ENCODE results near the gene TESK1. TPM values are rescaled to one million over a fixed set of nuclear protein-coding genes. Genes with fewer than 3 reads are reported as not detected.

Gene TESK1
- total and polyA plus RNA-seq, 2 of the 8 experiments (the other 6 are each of a cell fraction or from before 2014, with no cell fraction given), result 13.5 to 13.9 TPM

- Histone ChIP-seq H3K23ac (ENCODE audit: insufficient read length) (no peak overlapping the region), H2AFZ (ENCODE audit: low read length) (no peak overlapping the region), H4K91ac (replicated peaks; ENCODE audit: insufficient read length, low read length) (no peak overlapping the region), H2BK15ac (ENCODE audit: low read length) (no peak overlapping the region), H3K36me3 (ENCODE audit: control insufficient read depth in 2 of 4, insufficient read depth in 4 of 4, low read length in 3 of 4) (peaks cover 3 to 12% (median 9%) of the 10 kb centered on the region in 4 experiments; a peak in 5 of 8 replicates), H3K9ac (replicated peaks in 1 of 4; ENCODE audit: extremely low read depth in 1 of 4, low read depth in 3 of 4, low read length in 3 of 4) (no peak overlapping the region), H3K14ac (ENCODE audit: insufficient read length) (no peak overlapping the region), H3K79me2 (ENCODE audit: control insufficient read depth in 1 of 2, insufficient read depth in 2 of 2, low read length in 2 of 2) (peaks cover 0 to 2% of the 10 kb centered on the region in 2 experiments; a peak in 1 of 4 replicates), H3K79me1 (ENCODE audit: low read depth, low read length) (no peaks in the 10 kb centered on the region; the same call in 1 of the 2 replicates), H2BK120ac (replicated peaks; ENCODE audit: low read depth, low read length) (no peak overlapping the region), H4K5ac (ENCODE audit: insufficient read length, low read depth, low read length) (no peak overlapping the region), H3K4ac (replicated peaks; ENCODE audit: insufficient read length, low read depth, low read length) (no peak overlapping the region), H4K20me1 (replicated peaks in 1 of 2; ENCODE audit: control insufficient read depth in 1 of 2, insufficient read depth in 2 of 2, low read length in 2 of 2) (peaks cover 0 to 15% of the 10 kb centered on the region in 2 experiments), H3K56ac (replicated peaks; ENCODE audit: insufficient read length, low read depth, low read length) (no peak overlapping the region), H3K18ac (ENCODE audit: extremely low read depth, low read length) (no peak overlapping the region), H4K8ac (ENCODE audit: extremely low read depth, insufficient read depth, low read length) (no peak overlapping the region), H3K4me2 (ENCODE audit: insufficient read depth in 1 of 2, low read depth in 2 of 2, low read length in 2 of 2) (peak overlapping the region; percentile 66 to 98; a peak in 2 of 4 replicates), H3K9me3 (ENCODE audit: insufficient read depth in 2 of 2, low read depth in 1 of 2, low read length in 1 of 2) (no peaks in the 10 kb centered on the region), H2AK5ac (ENCODE audit: low read depth, low read length) (no peak overlapping the region), H2BK12ac (ENCODE audit: low read depth, low read length) (no peak overlapping the region), H2BK20ac (ENCODE audit: low read length) (no peak overlapping the region), H3K23me2 (ENCODE audit: low read depth, low read length) (peaks cover 13% of the 10 kb centered on the region), H3K4me1 (replicated peaks in 1 of 4; ENCODE audit: control insufficient read depth in 3 of 4, insufficient read depth in 4 of 4, low read length in 3 of 4) (peaks cover 0 to 3% (median under 1%) of the 10 kb centered on the region in 4 experiments; a peak in 4 of 7 replicates), H2BK5ac (ENCODE audit: low read depth, low read length) (no peak overlapping the region), H3K27ac (ENCODE audit: low read depth, low read length) (no peak overlapping the region), H3K27me3 (replicated peaks in 1 of 4; ENCODE audit: control insufficient read depth in 3 of 4, extremely low read depth in 1 of 4, insufficient read depth in 3 of 4, low read length in 3 of 4) (no peaks in the 10 kb centered on the region), H3K4me3 (ENCODE audit: extremely low read depth in 1 of 4, insufficient read depth in 2 of 4, low read depth in 3 of 4, low read length in 4 of 4) (no peak overlapping the region)
- POLR2A ChIA-PET (ENCODE audit: partially characterized antibody), result interaction anchor here (1.1 to 1.4 kb wide), 2 partner anchors 9 to 191 kb away, joined by 3 to 6 read pairs; no protein-coding TSS in a partner anchor
- 94% methylated on average over 7 of the region's 7 CpGs; no CpG with 5 or more reads in 1 of the 2 experiments for WGBS, 2 experiments (ENCODE audit: extremely low coverage in 1 of 2, insufficient coverage in 1 of 2, insufficient read length in 1 of 2, insufficient replicate concordance in 2 of 2, low coverage in 1 of 2, low lambda C conversion rate in 2 of 2, missing lambda C conversion rate in 1 of 2)
- no peak for DNase-seq (ENCODE audit: low read depth in 1 of 2, low spot score in 2 of 2)
- no peak for FAIRE-seq
- CTCF ChIA-PET (ENCODE audit: partially characterized antibody), result interaction anchor here (1.1 kb wide), 1 partner anchor 10 kb away, joined by 6 read pairs; no protein-coding TSS in a partner anchor
- no peak for TF ChIP-seq SP2 (IDR thresholded peaks at IDR 0.05; ENCODE audit: low read length)
- TF ChIP-seq NRF1 (IDR thresholded peaks at IDR 0.05; ENCODE audit: low read depth, low read length), result no peak
- TF ChIP-seq CBX5 (IDR thresholded peaks at IDR 0.05; ENCODE audit: low read depth, low read length), result no peak
- TF ChIP-seq RXRA (IDR thresholded peaks at IDR 0.05; ENCODE audit: insufficient read depth, low read depth, low read length), result no peak
- no peak for TF ChIP-seq TBP (IDR thresholded peaks at IDR 0.05; ENCODE audit: low read depth, low read length)
- TF ChIP-seq BRCA1 (IDR thresholded peaks at IDR 0.05; ENCODE audit: low read depth, low read length), result no peak
- no peak for TF ChIP-seq CEBPB (IDR thresholded peaks at IDR 0.05; ENCODE audit: low read depth, low read length)
- no peak for TF ChIP-seq SIX5 (IDR thresholded peaks at IDR 0.05; ENCODE audit: low read depth, low read length)
- no peak for TF ChIP-seq USF2 (IDR thresholded peaks at IDR 0.05; ENCODE audit: low read length)
- no peak for TF ChIP-seq RBBP5 (IDR thresholded peaks at IDR 0.05; ENCODE audit: borderline replicate concordance, low read depth, low read length)
- TF ChIP-seq ATF3 (IDR thresholded peaks at IDR 0.05; ENCODE audit: insufficient read depth, low read depth, low read length), result no peak
- TF ChIP-seq HDAC2 (IDR thresholded peaks at IDR 0.05; ENCODE audit: borderline replicate concordance in 1 of 2, low read depth in 2 of 2, low read length in 2 of 2), result no peak
- TF ChIP-seq BACH1 (IDR thresholded peaks at IDR 0.05; ENCODE audit: low read length), result no peak
These were observed 1.7 kb downstream of the TESK1 start for GRCh38 chr9:35606726-35607125.
